ENCODE results near the gene MED16.
"Not testable (repeated sequence)": the region's sequence is repeated elsewhere in the genome, so short reads cannot be mapped to it uniquely, and the experiment has no call there.

Gene MED16

DNA sequence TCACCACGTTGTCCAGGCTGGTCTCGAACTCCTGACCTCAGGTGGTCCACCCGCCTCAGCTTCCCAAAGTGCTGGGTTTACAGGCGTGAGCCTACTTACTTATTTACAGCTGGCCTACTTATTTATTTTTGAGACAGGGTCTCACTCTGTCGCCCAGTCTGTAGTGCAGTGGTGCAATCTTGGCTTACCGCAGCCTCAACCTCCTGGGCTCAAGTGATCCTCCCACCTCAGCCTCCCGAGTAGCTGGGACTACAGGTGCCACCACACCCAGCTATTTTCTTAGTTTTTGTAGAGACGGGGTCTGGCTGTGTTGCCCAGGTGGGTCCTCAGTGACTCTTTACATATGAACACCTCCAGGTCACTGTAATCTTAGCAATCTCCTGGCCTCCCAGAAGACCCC lies 43.8 kb downstream of the MED16 start:
- H3K36me3 ChIP-seq (ENCODE audit: control insufficient read depth, insufficient read depth, low read length); H3K9ac ChIP-seq (ENCODE audit: low read depth, low read length); H3K27me3 ChIP-seq (ENCODE audit: control insufficient read depth, insufficient read depth, low read length); H3K4me1 ChIP-seq (ENCODE audit: control insufficient read depth, insufficient read depth, low read length); H3K4me3 ChIP-seq (ENCODE audit: low read depth, low read length); H3K9me3 ChIP-seq (ENCODE audit: control insufficient read depth, insufficient read depth, low read length): not testable (repeated sequence)

DNA sequence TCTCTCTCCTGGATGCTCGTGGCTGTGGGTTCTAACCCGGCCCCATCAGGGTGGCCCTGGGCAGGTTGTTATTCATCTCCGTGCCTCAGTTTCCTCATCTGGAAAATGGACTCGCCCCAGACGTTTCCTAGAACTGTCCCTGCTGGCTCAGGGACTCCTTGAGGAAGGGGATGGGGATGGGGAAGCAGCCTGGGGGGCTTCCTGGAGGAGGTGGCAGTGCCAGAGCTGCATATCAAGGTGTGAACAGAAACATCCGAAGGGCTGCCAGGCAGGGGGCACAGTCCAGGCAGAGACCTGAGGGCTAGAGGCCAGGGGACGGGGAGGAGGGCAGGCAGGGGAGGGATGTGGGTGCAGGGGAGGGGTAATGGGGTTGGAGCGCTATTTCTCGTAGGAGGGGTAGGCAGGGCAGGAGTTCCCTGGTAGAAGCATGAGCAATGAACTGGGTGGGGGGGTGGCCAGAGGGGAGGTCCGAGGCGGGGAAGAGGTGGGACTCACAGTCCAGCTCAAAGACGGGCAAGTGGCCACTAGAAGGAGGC lies 44.5 kb downstream of the MED16 start:
- Histone ChIP-seq H3K9me3 (ENCODE audit: control insufficient read depth, insufficient read depth, low read length) (no peaks in the 10 kb centered on the region), H3K9ac (ENCODE audit: low read depth, low read length) (no peak overlapping the region), H3K27me3 (ENCODE audit: control insufficient read depth, insufficient read depth, low read length) (no peaks in the 10 kb centered on the region), H3K4me3 (ENCODE audit: low read depth, low read length) (no peak overlapping the region), H3K4me1 (ENCODE audit: control insufficient read depth, insufficient read depth, low read length) (no peaks in the 10 kb centered on the region), H3K36me3 (ENCODE audit: control insufficient read depth, insufficient read depth, low read length) (no peaks in the 10 kb centered on the region)

DNA sequence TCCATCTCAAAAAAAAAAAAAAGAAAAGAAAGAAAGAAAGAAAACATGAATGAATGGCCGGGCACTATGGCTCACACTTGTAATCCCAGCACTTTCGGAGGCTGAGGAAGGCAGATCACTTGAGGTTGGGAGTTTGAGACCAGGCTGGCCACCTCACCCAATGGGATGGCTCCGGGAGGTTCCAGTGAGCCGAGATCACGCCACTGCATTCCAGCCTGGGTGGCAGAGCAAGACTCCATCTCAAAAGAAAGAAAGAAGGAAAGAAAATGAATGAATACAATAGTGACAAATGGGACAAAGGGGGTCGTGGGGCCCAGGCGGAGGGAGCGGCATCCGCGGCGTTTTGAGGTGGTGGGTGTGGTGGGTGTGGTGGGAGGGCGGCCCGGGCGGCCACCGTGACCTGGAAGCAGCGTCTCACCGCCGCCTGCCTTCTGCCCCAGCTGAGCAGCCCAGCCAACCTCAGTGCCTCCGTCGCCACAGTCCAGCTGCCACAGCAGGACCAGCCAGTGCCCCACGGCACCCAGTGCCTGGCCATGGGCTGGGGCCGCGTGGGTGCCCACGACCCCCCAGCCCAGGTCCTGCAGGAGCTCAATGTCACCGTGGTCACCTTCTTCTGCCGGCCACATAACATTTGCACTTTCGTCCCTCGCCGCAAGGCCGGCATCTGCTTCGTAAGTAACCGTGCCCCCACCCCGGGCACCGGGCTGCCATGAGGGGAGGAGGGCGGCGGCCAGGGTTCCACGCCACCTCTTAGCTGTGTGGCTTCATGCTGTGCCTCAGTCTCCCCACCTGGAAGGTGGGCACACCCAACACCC lies 47.1 kb downstream of the MED16 start:
- H3K9ac ChIP-seq (ENCODE audit: low read depth, low read length): no peak overlapping the region
- no peaks in the 10 kb centered on the region for H3K36me3 ChIP-seq (ENCODE audit: control insufficient read depth, insufficient read depth, low read length)
- H3K9me3 ChIP-seq (ENCODE audit: control insufficient read depth, insufficient read depth, low read length): no peaks in the 10 kb centered on the region
- H3K27me3 ChIP-seq (ENCODE audit: control insufficient read depth, insufficient read depth, low read length): peaks cover 2% of the 10 kb centered on the region
- no peak overlapping the region for H3K4me3 ChIP-seq (ENCODE audit: low read depth, low read length)
- H3K4me1 ChIP-seq (ENCODE audit: control insufficient read depth, insufficient read depth, low read length): no peaks in the 10 kb centered on the region

DNA sequence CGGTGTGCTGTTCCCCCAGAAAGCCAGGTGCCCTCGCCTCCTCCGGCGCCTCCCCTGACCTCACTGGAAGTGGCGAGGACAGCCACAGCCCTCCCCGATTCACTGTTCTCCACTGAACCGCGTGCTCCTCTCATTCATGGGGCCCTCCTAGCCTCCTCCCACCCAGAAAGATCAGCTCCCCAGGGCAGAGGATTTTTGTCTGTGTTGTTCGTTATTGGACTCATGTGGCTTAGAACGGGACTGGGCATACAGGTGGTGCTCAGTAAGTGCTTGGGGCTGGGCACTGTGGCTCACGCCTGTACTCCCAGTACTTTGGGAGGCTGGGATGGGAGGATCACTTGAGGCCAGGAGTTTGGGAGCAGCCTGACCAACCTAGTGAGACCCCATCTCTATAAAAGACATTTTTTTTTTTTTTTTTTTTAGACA lies 48.4 kb downstream of the MED16 start:
- no peaks in the 10 kb centered on the region for H3K36me3 ChIP-seq (ENCODE audit: control insufficient read depth, insufficient read depth, low read length)
- no peak overlapping the region for H3K9ac ChIP-seq (ENCODE audit: low read depth, low read length)
- no peak overlapping the region for H3K4me3 ChIP-seq (ENCODE audit: low read depth, low read length)
- no peaks in the 10 kb centered on the region for H3K4me1 ChIP-seq (ENCODE audit: control insufficient read depth, insufficient read depth, low read length)
- no peaks in the 10 kb centered on the region for H3K9me3 ChIP-seq (ENCODE audit: control insufficient read depth, insufficient read depth, low read length)
- peaks cover 2% of the 10 kb centered on the region for H3K27me3 ChIP-seq (ENCODE audit: control insufficient read depth, insufficient read depth, low read length)

DNA sequence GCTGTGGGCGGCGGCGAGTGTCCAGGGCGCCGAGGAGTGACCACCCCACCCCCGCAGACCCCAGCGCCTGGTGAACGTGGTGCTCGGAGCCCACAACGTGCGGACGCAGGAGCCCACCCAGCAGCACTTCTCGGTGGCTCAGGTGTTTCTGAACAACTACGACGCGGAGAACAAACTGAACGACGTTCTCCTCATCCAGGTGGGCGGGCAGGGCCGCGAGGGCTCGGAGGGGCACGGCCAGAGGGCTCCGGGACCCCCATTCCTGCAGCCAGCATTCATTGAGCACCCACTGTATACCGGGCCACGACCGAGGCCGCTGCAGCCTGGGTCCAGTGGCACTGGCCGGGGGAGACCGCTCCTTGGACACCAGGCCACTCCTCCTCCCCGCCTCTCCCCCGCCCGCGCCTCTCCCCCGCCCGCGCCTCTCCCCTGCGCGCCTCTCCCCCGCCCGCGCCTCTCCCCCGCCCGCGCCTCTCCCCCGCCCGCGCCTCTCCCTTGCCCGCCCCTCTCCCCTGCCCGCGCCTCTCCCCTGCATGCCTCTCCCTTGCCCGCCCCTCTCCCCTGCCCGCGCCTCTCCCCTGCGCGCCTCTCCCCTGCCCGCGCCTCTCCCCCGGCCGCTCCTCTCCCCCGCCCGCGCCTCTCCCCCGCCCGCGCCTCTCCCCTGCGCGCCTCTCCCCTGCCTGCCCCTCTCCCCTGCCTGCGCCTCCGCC lies 49.0 kb downstream of the MED16 start:
- no peaks in the 10 kb centered on the region for H3K4me1 ChIP-seq (ENCODE audit: control insufficient read depth, insufficient read depth, low read length)
- H3K27me3 ChIP-seq (ENCODE audit: control insufficient read depth, insufficient read depth, low read length): peaks cover 2% of the 10 kb centered on the region
- H3K4me3 ChIP-seq (ENCODE audit: low read depth, low read length): peak overlapping the region; percentile 39
- H3K9me3 ChIP-seq (ENCODE audit: control insufficient read depth, insufficient read depth, low read length): no peaks in the 10 kb centered on the region
- no peaks in the 10 kb centered on the region for H3K36me3 ChIP-seq (ENCODE audit: control insufficient read depth, insufficient read depth, low read length)
- H3K9ac ChIP-seq (ENCODE audit: low read depth, low read length): no peak overlapping the region

DNA sequence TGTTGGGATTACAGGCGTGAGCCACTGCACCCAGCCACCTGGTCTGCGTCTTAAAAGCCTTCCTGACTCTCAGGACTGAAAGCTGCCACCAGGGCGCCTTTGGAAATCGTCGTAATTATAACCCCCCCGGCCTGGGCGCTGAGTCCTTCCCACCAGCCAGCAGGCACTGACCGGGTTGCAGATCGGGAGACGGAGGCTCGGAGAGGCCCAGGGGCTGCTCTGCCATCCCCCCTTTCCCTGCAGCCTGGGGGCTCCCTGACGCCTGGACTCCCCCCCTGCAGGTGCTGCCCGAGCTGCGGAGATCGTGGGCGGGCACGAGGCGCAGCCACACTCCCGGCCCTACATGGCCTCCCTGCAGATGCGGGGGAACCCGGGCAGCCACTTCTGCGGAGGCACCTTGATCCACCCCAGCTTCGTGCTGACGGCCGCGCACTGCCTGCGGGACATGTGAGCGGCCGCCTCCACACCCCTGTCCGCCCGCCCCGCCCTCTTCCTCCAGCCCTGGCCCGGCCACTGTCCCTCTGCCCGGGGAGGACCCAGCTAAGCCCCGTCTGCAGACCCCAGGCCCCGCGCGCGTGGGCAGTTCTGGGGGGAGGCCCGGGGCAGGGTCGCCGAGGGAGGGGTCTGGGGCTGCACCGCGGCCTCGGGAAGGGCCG lies 49.7 kb downstream of the MED16 start:
- Histone ChIP-seq H3K4me1 (ENCODE audit: control insufficient read depth, insufficient read depth, low read length) (no peaks in the 10 kb centered on the region), H3K9ac (ENCODE audit: low read depth, low read length) (no peak overlapping the region), H3K9me3 (ENCODE audit: control insufficient read depth, insufficient read depth, low read length) (no peaks in the 10 kb centered on the region), H3K27me3 (ENCODE audit: control insufficient read depth, insufficient read depth, low read length) (peaks cover 2% of the 10 kb centered on the region), H3K36me3 (ENCODE audit: control insufficient read depth, insufficient read depth, low read length) (no peaks in the 10 kb centered on the region), H3K4me3 (ENCODE audit: low read depth, low read length) (peak overlapping the region; percentile 39)

DNA sequence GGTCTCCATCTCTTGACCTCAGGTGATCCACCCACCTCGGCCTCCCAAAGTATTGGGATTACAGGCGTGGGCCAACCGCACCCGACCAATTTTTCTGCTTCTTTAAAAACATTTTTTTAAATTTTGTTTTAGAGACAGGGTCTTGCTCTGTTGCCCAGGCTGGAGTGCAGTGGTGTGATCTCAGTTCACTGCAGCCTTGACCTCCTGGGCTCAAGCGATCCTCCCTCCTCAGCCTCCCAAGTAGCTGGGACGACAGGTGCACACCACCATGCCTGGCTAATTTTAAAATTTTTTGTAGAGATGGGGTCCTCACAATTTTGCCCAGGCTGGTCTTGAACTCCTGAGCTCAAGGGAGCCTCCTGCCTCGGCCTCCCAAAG lies 50.2 kb downstream of the MED16 start:
- not testable (repeated sequence) for H3K9me3 ChIP-seq (ENCODE audit: control insufficient read depth, insufficient read depth, low read length); H3K36me3 ChIP-seq (ENCODE audit: control insufficient read depth, insufficient read depth, low read length); H3K4me1 ChIP-seq (ENCODE audit: control insufficient read depth, insufficient read depth, low read length); H3K9ac ChIP-seq (ENCODE audit: low read depth, low read length); H3K27me3 ChIP-seq (ENCODE audit: control insufficient read depth, insufficient read depth, low read length); H3K4me3 ChIP-seq (ENCODE audit: low read depth, low read length)

DNA sequence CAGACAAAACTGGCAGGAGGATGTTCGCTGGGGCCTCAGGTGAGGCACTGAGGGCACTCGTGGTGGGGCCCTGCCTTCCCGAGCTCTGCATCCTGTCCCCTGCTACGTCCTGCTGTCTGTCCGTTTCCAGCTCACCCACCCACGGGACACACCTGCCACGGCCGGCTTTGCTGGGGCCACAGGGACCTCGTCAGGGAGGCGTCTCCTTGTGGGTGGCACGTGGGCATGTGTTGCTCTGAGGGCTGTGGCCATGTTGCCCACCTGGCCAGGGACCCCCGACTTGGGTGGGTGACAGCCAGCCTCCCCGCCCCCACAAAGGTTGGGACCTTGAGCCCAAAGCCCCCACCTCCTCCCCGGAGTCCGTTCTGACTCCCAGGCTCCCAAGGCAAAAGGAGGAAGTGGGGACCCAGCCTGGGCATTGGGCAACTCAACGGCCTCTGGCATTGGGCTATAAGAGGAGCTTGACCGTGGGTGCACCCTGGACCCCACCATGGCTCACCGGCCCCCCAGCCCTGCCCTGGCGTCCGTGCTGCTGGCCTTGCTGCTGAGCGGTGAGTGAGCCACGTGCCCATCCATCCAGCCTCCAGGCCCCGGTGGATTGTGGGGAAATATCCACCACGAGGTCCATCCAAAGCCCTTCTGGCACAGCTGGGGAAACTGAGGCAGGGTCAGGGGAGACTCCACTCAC lies 52.3 kb downstream of the MED16 start, which contains the start of gene PRTN3:
PRTN3 (plus strand) TSS at position 481 of the 688 bp plus-strand sequence; CDS start at position 491, 10 bp downstream.
- Histone ChIP-seq H3K27me3 (ENCODE audit: control insufficient read depth, insufficient read depth, low read length) (peaks cover 2% of the 10 kb centered on the region), H3K4me1 (ENCODE audit: control insufficient read depth, insufficient read depth, low read length) (no peaks in the 10 kb centered on the region)

DNA sequence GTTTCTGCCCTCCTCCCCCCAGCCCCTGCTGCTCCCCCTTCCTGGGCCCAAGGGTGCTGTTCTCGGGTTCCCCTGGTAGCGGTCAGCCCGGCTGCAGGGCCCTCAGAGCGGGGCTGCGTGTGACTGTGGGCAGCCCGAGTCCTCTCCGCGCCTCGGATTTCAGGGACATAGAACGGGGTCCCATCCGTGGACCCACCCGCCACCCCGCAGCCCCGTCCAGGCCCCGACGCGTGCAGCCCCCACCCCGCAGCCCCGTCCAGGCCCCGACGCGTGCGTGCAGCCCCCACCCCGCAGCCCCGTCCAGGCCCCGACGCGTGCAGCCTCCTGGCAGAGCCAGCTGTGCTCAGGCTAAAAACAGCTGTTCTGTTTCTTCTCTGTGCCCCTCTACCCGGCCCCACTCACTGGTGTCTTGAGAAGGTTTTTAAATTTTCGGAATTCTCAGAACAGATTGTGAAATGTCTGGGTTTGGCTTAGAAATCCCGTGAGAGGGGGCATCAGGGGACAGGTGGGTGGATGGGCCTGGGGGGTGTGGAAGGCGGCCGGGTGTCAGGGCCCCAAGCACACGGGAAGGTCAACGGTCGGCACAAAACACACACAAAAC lies 57.7 kb downstream of the MED16 start:
- H3K4me3 ChIP-seq (ENCODE audit: low read depth, low read length): no peak overlapping the region
- no peaks in the 10 kb centered on the region for H3K9me3 ChIP-seq (ENCODE audit: control insufficient read depth, insufficient read depth, low read length)
- H3K36me3 ChIP-seq (ENCODE audit: control insufficient read depth, insufficient read depth, low read length): no peaks in the 10 kb centered on the region
- H3K27me3 ChIP-seq (ENCODE audit: control insufficient read depth, insufficient read depth, low read length): no peaks in the 10 kb centered on the region
- no peaks in the 10 kb centered on the region for H3K4me1 ChIP-seq (ENCODE audit: control insufficient read depth, insufficient read depth, low read length)
- no peak overlapping the region for H3K9ac ChIP-seq (ENCODE audit: low read depth, low read length)

More for the DNA sequence above, 52.3 kb downstream of the MED16 start, which contains the start of gene PRTN3:
- Histone ChIP-seq H3K4me3 (ENCODE audit: low read depth, low read length) (no peak within 1 kb of the TSS), H3K9me3 (ENCODE audit: control insufficient read depth, insufficient read depth, low read length) (no peaks in the 10 kb centered on the region), H3K9ac (ENCODE audit: low read depth, low read length) (no peak within 1 kb of the TSS), H3K36me3 (ENCODE audit: control insufficient read depth, insufficient read depth, low read length) (no peaks in the 10 kb centered on the region)

DNA sequence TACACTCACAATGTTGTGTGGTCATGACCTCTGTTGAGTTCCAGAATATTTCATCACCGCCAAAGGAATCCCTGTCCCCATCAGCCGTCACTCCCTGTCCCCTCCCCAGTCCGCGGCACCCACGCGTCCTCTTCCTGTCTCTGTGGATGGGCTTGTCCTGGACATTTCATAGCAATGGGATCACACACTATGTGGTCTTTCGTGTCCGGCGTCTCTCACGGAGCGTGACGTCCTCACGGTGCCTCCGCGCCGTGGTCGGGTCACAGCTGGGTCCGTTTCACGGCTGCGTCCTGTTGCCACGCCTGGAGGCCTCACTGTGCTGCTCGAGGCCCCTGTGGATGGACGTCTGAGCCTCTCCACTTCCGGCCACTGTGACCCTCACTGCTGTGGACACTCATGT lies 58.8 kb downstream of the MED16 start:
- H3K27me3 ChIP-seq (ENCODE audit: control insufficient read depth, insufficient read depth, low read length): no peaks in the 10 kb centered on the region
- no peaks in the 10 kb centered on the region for H3K4me1 ChIP-seq (ENCODE audit: control insufficient read depth, insufficient read depth, low read length)

More for the DNA sequence above, 58.8 kb downstream of the MED16 start:
- Histone ChIP-seq H3K9ac (ENCODE audit: low read depth, low read length) (no peak overlapping the region), H3K36me3 (ENCODE audit: control insufficient read depth, insufficient read depth, low read length) (no peaks in the 10 kb centered on the region), H3K9me3 (ENCODE audit: control insufficient read depth, insufficient read depth, low read length) (no peaks in the 10 kb centered on the region), H3K4me3 (ENCODE audit: low read depth, low read length) (no peak overlapping the region)
